Common myeloid progenitor, CD34-positive (primary cell): ENCODE results near the gene SCYGR3. TPM values are rescaled to one million over a fixed set of nuclear protein-coding genes. Genes with fewer than 3 reads are reported as not detected.

Experiments
- CTCF ChIA-PET: fragments of 350-600 bp; sonication (Branson Sonifier 250); formaldehyde crosslinking; loops from one replicate; lab custom pipeline; 2021; ENCODE audit warnings: antibody characterized with exemption; lab: Charles Lee
- POLR2A ChIA-PET: fragments of 350-600 bp; sonication (Branson Sonifier 250); formaldehyde crosslinking; loops from one replicate; lab custom pipeline; 2021; ENCODE audit warnings: antibody characterized with exemption; lab: Charles Lee
- DNase-seq, 3 donors: peaks; one replicate each; pipeline versions ENCODE4 v3.0.0 to v3.0.0-alpha.2; 2013
- H3K27ac ChIP-seq, 2 experiments: 1 replicate in 1 of 2; 2 replicates in 1 of 2; pipeline ENCODE4 v1.7.0; 2013; ENCODE audit warnings: inconsistent platforms in 2 of 2, low read length in 2 of 2, mild to moderate bottlenecking in 2 of 2, low read depth in 1 of 2, moderate library complexity in 1 of 2; ENCODE audit not compliant: severe bottlenecking in 2 of 2, insufficient read depth in 1 of 2, poor library complexity in 1 of 2
- H3K27me3 ChIP-seq, 5 experiments: replicated peaks in 2 of 5; 1 replicate in 3 of 5; 2 replicates in 2 of 5; pipeline versions ENCODE4 v1.6.1 to v1.7.0; 2013; ENCODE audit warnings: low read length in 4 of 5, mild to moderate bottlenecking in 2 of 5, moderate library complexity in 2 of 5, inconsistent platforms in 1 of 5; ENCODE audit not compliant: insufficient read depth in 5 of 5, control insufficient read depth in 4 of 5
- H3K36me3 ChIP-seq, 4 experiments: 1 replicate in 2 of 4; 2 replicates in 2 of 4; pipeline versions ENCODE4 v1.6.1 to v1.7.0; 2013; ENCODE audit warnings: low read length in 3 of 4, control low read depth in 1 of 4, mild to moderate bottlenecking in 1 of 4; ENCODE audit not compliant: control insufficient read depth in 4 of 4, insufficient read depth in 4 of 4
- H3K4me1 ChIP-seq, 4 experiments: 1 replicate in 3 of 4; 2 replicates in 1 of 4; pipeline versions ENCODE4 v1.6.1 to v1.7.1; 2013; ENCODE audit warnings: low read length in 3 of 4, mild to moderate bottlenecking in 3 of 4, control low read depth in 1 of 4, inconsistent platforms in 1 of 4, moderate library complexity in 1 of 4; ENCODE audit not compliant: control insufficient read depth in 4 of 4, insufficient read depth in 4 of 4; ENCODE audit errors: control extremely low read depth in 1 of 4
- H3K4me3 ChIP-seq, 7 experiments: 1 replicate in 4 of 7; 2 replicates in 3 of 7; pipeline versions ENCODE4 v1.5.1 to v1.7.0; 2013; ENCODE audit warnings: mild to moderate bottlenecking in 7 of 7, low read length in 6 of 7, moderate library complexity in 6 of 7, inconsistent platforms in 2 of 7, low read depth in 2 of 7, control low read depth in 1 of 7; ENCODE audit not compliant: insufficient read depth in 4 of 7, control insufficient read depth in 1 of 7; ENCODE audit errors: extremely low read depth in 1 of 7
- H3K9me3 ChIP-seq, 5 experiments: 1 replicate in 4 of 5; 2 replicates in 1 of 5; pipeline versions ENCODE4 v1.6.1 to v1.7.1; 2013; ENCODE audit warnings: low read length in 4 of 5, mild to moderate bottlenecking in 2 of 5, inconsistent platforms in 1 of 5, low read depth in 1 of 5, moderate library complexity in 1 of 5; ENCODE audit not compliant: control insufficient read depth in 4 of 5, insufficient read depth in 2 of 5; ENCODE audit errors: control extremely low read depth in 1 of 5
- WGBS: methylation state at CpG from one replicate; pipeline ENCODE4 v1.1.5; 2013; ENCODE audit not compliant: insufficient coverage; 5-methylcytosine and 5-hydroxymethylcytosine counted together
- polyA plus RNA-seq: library from polyadenylated mRNA; unstranded; fragments of 120-200 nt; gene quantifications from one replicate; pipeline ENCODE4 v1.2.1, GENCODE V29; 2013

SCYGR3 gene
- polyA plus RNA-seq = not detected

GRCh38 chr2:227614740-227615139 lies at the start of gene SCYGR3:
SCYGR3 (minus strand) TSS chr2:227614840; CDS start chr2:227614840, 0 bp downstream.
- H3K27ac ChIP-seq = no peak within 1 kb of the TSS
- H3K36me3 ChIP-seq = no peaks in the 10 kb centered on the region
- no peaks in the 10 kb centered on the region for H3K9me3 ChIP-seq
- H3K4me1 ChIP-seq = no peaks in the 10 kb centered on the region
- ChIA-PET POLR2A (no interaction called here), CTCF (no interaction called here)
- H3K4me3 ChIP-seq = no peak within 1 kb of the TSS
- DNase-seq = no peak
- peaks cover 0 to 33% (median 14%) of the 10 kb centered on the region in 5 experiments for H3K27me3 ChIP-seq
- no CpG with 5 or more reads among the region's 4 CpGs for WGBS

DNA sequence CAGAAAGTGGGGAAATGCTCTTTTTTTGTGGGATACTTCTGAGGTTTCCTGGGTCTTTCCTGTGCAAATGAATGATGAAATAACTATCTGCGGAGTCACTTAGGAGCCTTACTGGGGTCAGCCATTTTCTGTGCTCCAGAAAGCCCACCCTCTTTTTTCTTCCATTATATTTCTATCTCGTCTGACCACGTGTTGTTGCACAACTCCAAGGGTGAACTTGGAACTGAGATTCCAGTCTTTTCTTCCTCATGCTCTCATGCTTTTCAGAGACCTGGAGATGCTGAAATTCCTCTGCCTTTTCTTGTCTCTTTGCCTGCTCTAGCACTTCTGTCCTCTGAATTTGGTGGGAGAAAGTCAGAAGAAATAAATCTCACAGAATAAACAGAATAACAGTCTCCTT lies 47.2 kb upstream of the SCYGR3 start:
- peaks cover 0 to 8% (median 0%) of the 10 kb centered on the region in 5 experiments for H3K27me3 ChIP-seq
- CTCF ChIA-PET = no interaction called here
- H3K36me3 ChIP-seq = no peaks in the 10 kb centered on the region
- DNase-seq = no peak
- H3K4me1 ChIP-seq = no peaks in the 10 kb centered on the region
- H3K9me3 ChIP-seq = no peaks in the 10 kb centered on the region
- no peak overlapping the region for H3K27ac ChIP-seq
- WGBS = 68% methylated on average over 3 of the region's 3 CpGs
- no peak overlapping the region for H3K4me3 ChIP-seq
- POLR2A ChIA-PET = no interaction called here

- H3K9me3 ChIP-seq = no peaks in the 10 kb centered on the region
- H3K36me3 ChIP-seq = no peaks in the 10 kb centered on the region
- 83% methylated on average over 2 of the region's 7 CpGs for WGBS
- no peaks in the 10 kb centered on the region for H3K4me1 ChIP-seq
- ChIA-PET CTCF (interaction anchor here (1.4 kb wide), 1 partner anchor 20 kb away, joined by 3 read pairs; no protein-coding TSS in a partner anchor), POLR2A (no interaction called here)
- H3K27ac ChIP-seq = no peak overlapping the region
- no peak overlapping the region for H3K4me3 ChIP-seq
- H3K27me3 ChIP-seq = peaks cover 0 to 8% (median 0%) of the 10 kb centered on the region in 5 experiments
- DNase-seq = no peak
Observed at GRCh38 chr2:227661025-227661649, 46.5 kb upstream of the SCYGR3 start.

GRCh38 chr2:227657199-227657845 lies 42.7 kb upstream of the SCYGR3 start:
- Histone ChIP-seq H3K36me3 (no peaks in the 10 kb centered on the region), H3K9me3 (no peaks in the 10 kb centered on the region), H3K27me3 (no peaks in the 10 kb centered on the region), H3K27ac (no peak overlapping the region), H3K4me1 (no peaks in the 10 kb centered on the region), H3K4me3 (no peak overlapping the region)
- 100% methylated on average over 1 of the region's 8 CpGs for WGBS
- CTCF ChIA-PET = interaction anchor here (1.2 to 2.0 kb wide), 4 partner anchors 9 to 205 kb away, joined by 3 to 15 read pairs (median 8); no protein-coding TSS in a partner anchor
- POLR2A ChIA-PET = no interaction called here
- DNase-seq = no peak

- WGBS = 100% methylated on average over 1 of the region's 1 CpG
Observed at GRCh38 chr2:227655454-227655853, 40.8 kb upstream of the SCYGR3 start.

DNA sequence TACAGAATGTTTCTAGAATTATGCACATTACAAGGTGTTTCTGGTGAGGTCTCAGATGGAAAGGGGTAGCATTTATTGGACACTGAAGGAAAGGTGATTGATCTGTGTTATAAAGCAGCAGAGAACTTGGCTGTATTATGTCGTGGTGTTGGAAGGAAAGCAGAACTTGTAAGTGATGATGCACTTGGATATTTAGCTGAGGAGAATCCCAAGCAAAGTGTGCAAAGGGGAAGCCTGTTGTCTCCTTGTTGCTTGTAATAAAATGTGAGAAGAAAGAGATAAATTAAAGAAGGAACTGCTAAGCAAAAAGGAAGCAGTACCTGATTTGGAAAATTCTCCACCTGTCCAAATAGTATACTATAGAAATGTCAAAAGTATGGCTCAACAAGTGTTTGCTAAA lies 39.8 kb upstream of the SCYGR3 start:
- no peak for DNase-seq

More at GRCh38 chr2:227655454-227655853, 40.8 kb upstream of the SCYGR3 start:
- Histone ChIP-seq H3K4me3 (no peak overlapping the region), H3K9me3 (no peaks in the 10 kb centered on the region), H3K27me3 (peaks cover 0 to 2% (median 0%) of the 10 kb centered on the region in 5 experiments), H3K27ac (no peak overlapping the region), H3K4me1 (no peaks in the 10 kb centered on the region), H3K36me3 (no peaks in the 10 kb centered on the region)
- POLR2A ChIA-PET = no interaction called here
- no peak for DNase-seq
- CTCF ChIA-PET = no interaction called here

DNA sequence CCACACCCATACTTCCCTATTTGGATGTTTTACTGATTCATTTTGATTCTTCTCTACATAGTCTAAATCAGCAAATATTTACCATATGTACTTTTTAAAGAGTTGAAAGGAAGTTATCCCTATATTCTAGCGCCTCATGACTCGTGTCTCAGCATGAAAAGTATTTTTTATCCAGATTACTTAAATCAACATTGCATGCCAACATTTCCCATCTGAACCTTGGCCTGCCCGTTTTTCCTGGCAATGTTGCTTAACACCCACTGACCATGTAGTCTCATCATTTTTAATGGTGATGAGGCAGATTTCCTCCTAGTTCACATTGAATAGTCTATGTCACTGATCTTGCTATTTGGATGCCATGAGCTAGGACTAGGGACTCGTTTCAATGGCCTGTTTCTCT lies 38.8 kb upstream of the SCYGR3 start:
- ChIA-PET CTCF (no interaction called here), POLR2A (no interaction called here)
- no peak for DNase-seq
- peaks cover 0 to 2% (median 0%) of the 10 kb centered on the region in 5 experiments for H3K27me3 ChIP-seq
- no peak overlapping the region for H3K4me3 ChIP-seq
- no peak overlapping the region for H3K27ac ChIP-seq
- H3K36me3 ChIP-seq = no peaks in the 10 kb centered on the region
- H3K4me1 ChIP-seq = no peaks in the 10 kb centered on the region
- WGBS = 100% methylated on average over 2 of the region's 4 CpGs
- no peaks in the 10 kb centered on the region for H3K9me3 ChIP-seq

More for the DNA sequence above, 39.8 kb upstream of the SCYGR3 start:
- Histone ChIP-seq H3K4me3 (no peak overlapping the region), H3K4me1 (no peaks in the 10 kb centered on the region), H3K36me3 (no peaks in the 10 kb centered on the region), H3K9me3 (no peaks in the 10 kb centered on the region), H3K27ac (no peak overlapping the region), H3K27me3 (peaks cover 0 to 2% (median 0%) of the 10 kb centered on the region in 5 experiments)
- POLR2A ChIA-PET = no interaction called here
- CTCF ChIA-PET = no interaction called here
- whole genome bisulfite sequencing = 90% methylated on average over 1 of the region's 1 CpG
